GM23338 (cell line): Measurements from ENCODE around the gene STXBP5L. TPM values are rescaled to one million over a fixed set of nuclear protein-coding genes. Genes with fewer than 3 reads are reported as not detected.
"Not testable (repeated sequence)": the region's sequence is repeated elsewhere in the genome, so short reads cannot be mapped to it uniquely, and the experiment has no call there.

ENCODE experiments used
- ATAC-seq: fragments of 200-7000 bp; cut with Tn5 transposase; 3 replicates; pipeline ENCODE4 v1.9.1; 2020
- DNase-seq: peaks from one replicate; pipeline ENCODE4 v3.0.0-alpha.2; 2015; ENCODE audit warnings: low spot score
- H2AFZ ChIP-seq: fragments of 200-600 bp; sonication (generic); 2 replicates; pipeline ENCODE4 v1.8.0; 2016; ENCODE audit warnings: antibody characterized with exemption, mild to moderate bottlenecking, moderate library complexity
- H3F3A ChIP-seq: fragments of 200-600 bp; sonication (generic); replicated peaks from 2 replicates; pipeline ENCODE4 v1.8.0; 2017; ENCODE audit warnings: antibody characterized with exemption, mixed run types, low read depth
- H3K27ac ChIP-seq: fragments of 200-600 bp; sonication (generic); 2 replicates; pipeline ENCODE4 v1.6.1; 2016; ENCODE audit warnings: low read depth
- H3K27me3 ChIP-seq: fragments of 200-600 bp; sonication (generic); 2 replicates; pipeline ENCODE4 v1.8.0; 2016; ENCODE audit warnings: mild to moderate bottlenecking, mixed run types, moderate library complexity; ENCODE audit not compliant: insufficient read depth
- H3K36me3 ChIP-seq: fragments of 200-600 bp; sonication (generic); 2 replicates; pipeline ENCODE4 v1.8.0; 2016; ENCODE audit warnings: mild to moderate bottlenecking; ENCODE audit not compliant: insufficient read depth
- H3K4me1 ChIP-seq: fragments of 200-600 bp; sonication (generic); 2 replicates; pipeline ENCODE4 v1.8.0; 2016; ENCODE audit warnings: mild to moderate bottlenecking, moderate library complexity; ENCODE audit not compliant: insufficient read depth
- H3K4me2 ChIP-seq: fragments of 200-600 bp; sonication (generic); 2 replicates; pipeline ENCODE4 v1.7.1; 2017; ENCODE audit warnings: mixed run types
- H3K4me3 ChIP-seq: fragments of 200-600 bp; sonication (generic); 2 replicates; pipeline ENCODE4 v1.6.1; 2016; ENCODE audit warnings: mixed run types
- H3K79me2 ChIP-seq: fragments of 200-600 bp; sonication (generic); replicated peaks from 2 replicates; pipeline ENCODE4 v1.8.0; 2017; ENCODE audit warnings: mild to moderate bottlenecking; ENCODE audit not compliant: insufficient read depth
- H3K9me2 ChIP-seq: fragments of 200-600 bp; sonication (generic); 2 replicates; pipeline ENCODE4 v1.8.0; 2017; ENCODE audit not compliant: insufficient read depth
- H4K20me1 ChIP-seq: fragments of 200-600 bp; sonication (generic); replicated peaks from 2 replicates; pipeline ENCODE4 v1.8.0; 2017; ENCODE audit warnings: mild to moderate bottlenecking; ENCODE audit not compliant: insufficient read depth
- H3K27ac Mint-ChIP-seq: 2 replicates; pipeline ENCODE4 v1.8.0; 2020; ENCODE audit warnings: inconsistent platforms, mild to moderate bottlenecking, moderate library complexity, mixed read lengths
- H3K27me3 Mint-ChIP-seq: 3 replicates; pipeline ENCODE4 v1.8.0; 2022; ENCODE audit warnings: low read depth, mild to moderate bottlenecking, moderate library complexity, mixed read lengths, inconsistent platforms; ENCODE audit not compliant: insufficient read depth, poor library complexity
- H3K36me3 Mint-ChIP-seq: 3 replicates; pipeline ENCODE4 v1.8.0; 2021; ENCODE audit warnings: low read depth, mild to moderate bottlenecking, inconsistent platforms, moderate library complexity, mixed read lengths
- H3K4me1 Mint-ChIP-seq: 3 replicates; pipeline ENCODE4 v1.8.0; 2020; ENCODE audit warnings: mild to moderate bottlenecking, inconsistent platforms, mixed read lengths
- H3K4me3 Mint-ChIP-seq: 3 replicates; pipeline ENCODE4 v1.8.0; 2021; ENCODE audit warnings: moderate library complexity, mild to moderate bottlenecking, inconsistent platforms, mixed read lengths
- H3K9me3 Mint-ChIP-seq: 3 replicates; pipeline ENCODE4 v1.8.0; 2020; ENCODE audit warnings: moderate library complexity, mild to moderate bottlenecking, inconsistent platforms, mixed read lengths
- NANOG ChIP-seq: IDR thresholded peaks from 2 replicates; pipeline ENCODE4 v1.6.1; 2016; ENCODE audit warnings: antibody characterized with exemption, borderline replicate concordance
- POLR2AphosphoS5 ChIP-seq: IDR thresholded peaks from 2 replicates; pipeline ENCODE4 v1.6.1; 2016; ENCODE audit warnings: antibody characterized with exemption, low read depth
- STAT1 ChIP-seq: IDR thresholded peaks from one replicate; pipeline ENCODE4 v1.6.1; 2016; ENCODE audit warnings: antibody characterized with exemption; ENCODE audit not compliant: unreplicated experiment
- ZNF114 ChIP-seq: fragments of 250-450 bp; sonication (Bioruptor Pico); IDR thresholded peaks from 2 replicates; pipeline ENCODE4 v1.5.0; 2020; ENCODE audit warnings: mild to moderate bottlenecking, moderate library complexity
- polyA plus RNA-seq: library from polyadenylated mRNA; unstranded; fragments of >200 nt; fragmentation: Nextera tagmentation; extraction: Ambion mirVana; gene quantifications from 2 replicates; pipeline ENCODE4 v1.2.1, GENCODE V29; 2016
- total RNA-seq: library from RNA; depleted of rRNA; stranded (reverse); fragments of >200 nt; shearing (Covaris generic); gene quantifications from 2 replicates; pipeline ENCODE4 v1.2.3, GENCODE V29; 2014
- TF ChIP-seq, protein P1 (sequence below): IDR thresholded peaks from 2 replicates; pipeline ENCODE4 v1.6.1; 2016; ENCODE audit warnings: antibody characterized with exemption

Gene STXBP5L
- total and polyA plus RNA-seq, 2 experiments from 2014 or later: 4.2 to 6.0 TPM

DNA sequence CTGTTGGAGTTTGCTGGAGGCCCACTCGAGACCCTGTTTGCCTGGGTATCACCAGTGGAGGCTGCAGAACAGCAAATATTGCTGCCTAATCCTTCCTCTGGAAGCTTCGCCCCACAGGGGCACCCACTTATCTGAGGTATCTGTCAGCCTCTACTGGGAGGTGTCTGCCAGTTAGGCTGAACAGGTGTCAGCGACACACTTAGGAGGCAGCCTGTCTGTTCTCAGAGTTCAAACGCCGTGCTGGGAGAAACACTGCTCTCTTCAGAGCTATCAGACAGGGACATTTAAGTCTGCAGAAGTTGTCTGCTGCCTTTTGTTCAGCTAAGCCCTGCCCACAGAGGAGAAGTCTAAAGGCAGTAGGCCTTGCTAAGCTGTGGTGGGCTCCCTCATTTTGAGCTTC lies 448.0 kb downstream of the STXBP5L start:
- not testable (repeated sequence) for H3K27ac ChIP-seq, H3K4me2 ChIP-seq, H3K79me2 ChIP-seq, H3K4me3 Mint-ChIP-seq, H3K36me3 ChIP-seq, H3K4me1 ChIP-seq, H3K4me1 Mint-ChIP-seq, H3K9me2 ChIP-seq, DNase-seq, H3K4me3 ChIP-seq, H3K36me3 Mint-ChIP-seq, H3K27me3 ChIP-seq, H2AFZ ChIP-seq, H3K27me3 Mint-ChIP-seq, ATAC-seq, H3F3A ChIP-seq, H3K27ac Mint-ChIP-seq, H4K20me1 ChIP-seq
- H3K9me3 Mint-ChIP-seq: peaks cover 20% of the 10 kb centered on the region; the same call in 2 of the 3 replicates

DNA sequence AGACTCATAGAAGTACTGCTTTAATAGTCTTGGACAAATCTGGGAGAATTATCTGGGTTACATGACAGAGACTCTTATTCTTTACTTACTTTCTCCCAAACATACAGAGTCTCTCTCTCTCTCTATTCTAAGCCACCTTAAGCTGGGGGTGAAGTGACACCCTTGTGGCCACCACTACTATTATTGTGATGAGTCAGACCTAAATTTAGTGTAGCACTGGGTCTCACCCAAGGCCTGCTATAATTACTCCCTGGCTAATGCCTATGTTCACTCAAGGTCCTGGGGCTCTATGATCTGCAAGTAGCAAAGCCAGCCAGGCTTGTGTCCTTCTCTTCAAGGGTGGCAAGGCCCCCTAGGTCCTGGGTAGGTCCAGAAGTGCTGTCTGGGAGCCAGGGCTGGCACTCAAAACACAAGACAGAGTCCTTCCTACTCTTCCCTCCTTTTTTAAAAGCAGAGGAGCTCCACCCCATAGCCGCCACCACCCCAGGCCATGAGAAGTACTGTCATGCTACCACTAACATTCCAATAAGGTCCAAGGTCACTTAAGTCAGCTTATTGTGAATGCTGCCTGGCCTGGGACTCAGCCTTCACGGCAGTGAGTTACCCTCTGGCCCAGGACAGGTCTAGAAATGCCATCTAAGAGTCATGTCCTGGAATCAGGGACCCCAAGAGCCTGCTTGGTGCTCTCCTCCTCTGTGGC lies 454.2 kb downstream of the STXBP5L start:
- ATAC-seq (no peak), DNase-seq (no peak)
- H3F3A ChIP-seq: no peaks in the 10 kb centered on the region
- no peaks in the 10 kb centered on the region for H3K4me1 Mint-ChIP-seq
- H3K27me3 ChIP-seq: no peaks in the 10 kb centered on the region
- no peaks in the 10 kb centered on the region for H3K79me2 ChIP-seq
- no peak overlapping the region for H2AFZ ChIP-seq
- TF ChIP-seq POLR2AphosphoS5 (no peak), NANOG (no peak), ZNF114 (CRISPR knock-in tag) (no peak), STAT1 (no peak)
- TF ChIP-seq, protein P1, sequence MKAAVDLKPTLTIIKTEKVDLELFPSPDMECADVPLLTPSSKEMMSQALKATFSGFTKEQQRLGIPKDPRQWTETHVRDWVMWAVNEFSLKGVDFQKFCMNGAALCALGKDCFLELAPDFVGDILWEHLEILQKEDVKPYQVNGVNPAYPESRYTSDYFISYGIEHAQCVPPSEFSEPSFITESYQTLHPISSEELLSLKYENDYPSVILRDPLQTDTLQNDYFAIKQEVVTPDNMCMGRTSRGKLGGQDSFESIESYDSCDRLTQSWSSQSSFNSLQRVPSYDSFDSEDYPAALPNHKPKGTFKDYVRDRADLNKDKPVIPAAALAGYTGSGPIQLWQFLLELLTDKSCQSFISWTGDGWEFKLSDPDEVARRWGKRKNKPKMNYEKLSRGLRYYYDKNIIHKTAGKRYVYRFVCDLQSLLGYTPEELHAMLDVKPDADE: no peak
- no peak overlapping the region for H3K27ac Mint-ChIP-seq
- H3K4me1 ChIP-seq: no peaks in the 10 kb centered on the region
- H3K36me3 Mint-ChIP-seq: no peaks in the 10 kb centered on the region; the same call in 2 of the 3 replicates
- H4K20me1 ChIP-seq: no peaks in the 10 kb centered on the region
- H3K4me2 ChIP-seq: no peak overlapping the region
- H3K9me3 Mint-ChIP-seq: no peaks in the 10 kb centered on the region
- no peak overlapping the region for H3K4me3 ChIP-seq
- no peaks in the 10 kb centered on the region for H3K36me3 ChIP-seq
- H3K27ac ChIP-seq: no peak overlapping the region
- H3K9me2 ChIP-seq: 0 out of 2 replicates have a peak, but pooled peaks cover 5% of the 10 kb centered on the region
- no peak overlapping the region for H3K4me3 Mint-ChIP-seq
- H3K27me3 Mint-ChIP-seq: peaks cover 4% of the 10 kb centered on the region

DNA sequence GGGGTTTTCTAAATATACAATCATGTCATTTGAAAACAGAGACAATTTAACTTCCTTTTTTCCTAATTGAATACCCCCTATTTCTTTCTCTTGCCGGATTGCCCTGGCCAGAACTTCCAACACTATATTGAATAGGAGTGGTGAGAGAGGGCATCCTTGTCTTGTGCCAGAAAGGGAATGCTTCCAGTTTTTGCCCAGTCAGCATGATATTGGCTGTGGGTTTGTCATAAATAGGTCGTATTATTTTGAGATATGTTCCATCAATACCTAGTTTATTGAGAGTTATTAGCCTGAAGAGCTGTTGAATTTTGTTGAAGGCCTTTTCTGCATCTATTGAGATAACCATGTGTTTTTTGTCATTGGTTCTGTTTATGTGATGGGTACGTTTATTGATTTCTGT lies 480.3 kb downstream of the STXBP5L start:
- not testable (repeated sequence) for H3K27ac ChIP-seq, H3F3A ChIP-seq, H3K79me2 ChIP-seq, H3K27me3 ChIP-seq, H2AFZ ChIP-seq, ATAC-seq, H3K27me3 Mint-ChIP-seq, H3K36me3 ChIP-seq, H4K20me1 ChIP-seq, H3K4me1 ChIP-seq, H3K4me1 Mint-ChIP-seq, H3K36me3 Mint-ChIP-seq, H3K9me2 ChIP-seq, H3K4me2 ChIP-seq, H3K27ac Mint-ChIP-seq, H3K4me3 Mint-ChIP-seq, H3K9me3 Mint-ChIP-seq, DNase-seq, H3K4me3 ChIP-seq

DNA sequence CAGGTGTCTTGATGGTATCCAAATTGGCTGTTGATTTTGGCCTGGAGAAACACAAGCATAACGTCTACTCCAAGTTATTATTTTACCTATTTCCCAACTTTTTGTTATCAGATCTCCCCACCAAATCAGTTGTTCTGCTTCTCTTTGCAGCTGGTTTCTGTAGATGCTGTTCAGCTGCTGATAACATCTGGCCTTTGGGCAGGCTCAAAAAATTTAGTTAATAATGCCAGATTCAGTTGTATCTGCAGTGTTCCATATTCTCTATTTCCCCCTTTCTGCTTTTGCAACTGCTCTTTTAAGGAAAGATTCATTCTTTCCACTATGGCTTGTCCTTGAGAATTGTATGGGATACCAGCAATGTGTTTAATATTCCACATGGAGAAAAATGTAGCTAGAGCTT lies 488.0 kb downstream of the STXBP5L start:
- not testable (repeated sequence) for H3K4me2 ChIP-seq, H3K4me3 ChIP-seq, H3K4me1 ChIP-seq, DNase-seq, H3K79me2 ChIP-seq, H3K27ac ChIP-seq, H4K20me1 ChIP-seq, H3K27ac Mint-ChIP-seq, ATAC-seq, H3F3A ChIP-seq, H3K27me3 Mint-ChIP-seq, H2AFZ ChIP-seq, H3K4me3 Mint-ChIP-seq, H3K36me3 ChIP-seq, H3K4me1 Mint-ChIP-seq, H3K27me3 ChIP-seq, H3K9me2 ChIP-seq
- H3K9me3 Mint-ChIP-seq: peaks cover 12% of the 10 kb centered on the region; the same call in 2 of the 3 replicates
- peaks cover 15% of the 10 kb centered on the region for H3K36me3 Mint-ChIP-seq

DNA sequence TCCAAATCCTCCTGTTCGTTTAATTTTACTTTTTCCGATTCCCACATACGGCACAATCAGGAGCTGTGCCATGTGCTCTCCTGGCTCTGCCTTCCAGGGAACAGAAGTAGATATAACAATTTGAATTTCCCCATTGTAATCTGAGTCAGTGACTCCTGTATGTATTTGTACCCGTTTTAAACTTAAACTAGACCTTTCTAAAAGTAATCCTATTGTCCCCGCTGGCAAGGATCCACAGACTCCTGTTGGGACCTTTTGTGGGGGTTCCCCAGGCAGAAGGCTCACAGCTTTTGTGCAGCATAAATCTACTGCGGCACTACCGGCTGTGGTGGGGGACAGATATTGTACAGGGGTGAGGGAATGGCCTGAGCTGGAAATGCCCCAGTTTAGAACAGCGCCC lies 490.0 kb downstream of the STXBP5L start:
- H3K27ac Mint-ChIP-seq, H3K27ac ChIP-seq, H3K4me2 ChIP-seq, H3K9me2 ChIP-seq, H3K4me3 ChIP-seq, H3K9me3 Mint-ChIP-seq, H3K36me3 ChIP-seq, H4K20me1 ChIP-seq, H3K4me1 ChIP-seq, H3K4me3 Mint-ChIP-seq, H2AFZ ChIP-seq, H3F3A ChIP-seq, H3K27me3 ChIP-seq, H3K79me2 ChIP-seq, H3K27me3 Mint-ChIP-seq, DNase-seq, ATAC-seq, H3K4me1 Mint-ChIP-seq: not testable (repeated sequence)
- peaks cover 10% of the 10 kb centered on the region for H3K36me3 Mint-ChIP-seq
